Measurements from ENCODE around the gene ACTR3C. TPM values are rescaled to one million over a fixed set of nuclear protein-coding genes. Genes with fewer than 3 reads are reported as not detected.

The ACTR3C gene
- total and polyA plus RNA-seq, 2 of the 13 experiments (the other 11 are each of a cell fraction or from before 2014, with no cell fraction given): 3.8 to 7.5 TPM

DNA sequence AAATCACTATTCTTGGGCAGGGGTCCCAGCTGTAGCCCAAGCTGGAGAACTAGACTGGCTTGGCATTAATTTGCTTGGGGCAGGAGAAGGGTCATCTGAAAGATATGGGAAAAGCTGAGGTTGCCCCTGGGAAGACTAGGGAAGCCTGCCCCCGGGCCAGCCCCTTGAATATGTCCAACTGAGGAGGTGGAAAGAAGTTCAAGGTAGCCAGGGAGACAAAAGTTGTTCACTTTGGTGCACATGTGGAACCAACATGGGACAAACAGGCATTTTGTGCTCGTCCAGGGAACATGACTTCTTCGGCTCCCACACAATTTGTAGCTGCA lies 1.6 kb downstream of the ACTR3C start:
- no peak overlapping the region; the same call in 1 of the 2 replicates for H3K9ac ChIP-seq (ENCODE audit: insufficient read depth, low read depth, low read length)
- H3K4me1 ChIP-seq (ENCODE audit: insufficient read depth, low read length): peaks cover 56% of the 10 kb centered on the region
- ChIA-PET CTCF (ENCODE audit: low intra/inter-chr PET ratio, low total read pairs) (no interaction called here), POLR2A (interaction anchor here (1.1 to 5.4 kb wide), 5 partner anchors 8 to 83 kb away, joined by 3 to 41 read pairs (median 13); partner anchors contain the start of gene REPIN1)
- no peak for FAIRE-seq
- H4K20me1 ChIP-seq (ENCODE audit: insufficient read depth, low read length): no peaks in the 10 kb centered on the region
- intact Hi-C loops (cut with micrococcal nuclease; ENCODE audit: unreplicated experiment): loop anchor here (5.0 kb wide), 1 partner anchor 36 kb away; no protein-coding TSS in a partner anchor
- no peak for TF ChIP-seq FOXK1 (CRISPR knock-in tag; IDR thresholded peaks at IDR 0.05; ENCODE audit: borderline replicate concordance, low read depth)
- TF ChIP-seq POLR2G (IDR thresholded peaks at IDR 0.05; ENCODE audit: low read depth, low read length): 0 out of 2 replicates have a peak, but pooled peaks have one; percentile 49
- TF ChIP-seq ZNF567 (CRISPR knock-in tag; IDR thresholded peaks at IDR 0.05; ENCODE audit: borderline replicate concordance): no peak
- peak overlapping the region; percentile 96 for H3K4me2 ChIP-seq (ENCODE audit: low read depth, low read length)
- H3K9me3 ChIP-seq (ENCODE audit: low read length): no peaks in the 10 kb centered on the region
- peaks cover 50% of the 10 kb centered on the region for H3K79me2 ChIP-seq (ENCODE audit: insufficient read depth, low read length)
- H3K27ac ChIP-seq (ENCODE audit: extremely low read length, insufficient read depth, low read length): peak overlapping the region; percentile 84
- WGBS (ENCODE audit: low lambda C conversion rate): 84% methylated on average over 2 of the region's 3 CpGs
- H3K36me3 ChIP-seq (replicated peaks in 1 of 2; ENCODE audit: control insufficient read depth in 1 of 2, insufficient read depth in 2 of 2, low read length in 2 of 2): peaks cover 4 to 17% of the 10 kb centered on the region in 2 experiments
- no TSS peak for BruUV-seq (replicated peaks)
- H3K4me3 ChIP-seq (replicated peaks in 1 of 3; ENCODE audit: insufficient read depth in 1 of 3, low read depth in 2 of 3, low read length in 3 of 3): peak overlapping the region in 1 of 3 experiments; percentile 77; a peak in 3 of 6 replicates
- no peak overlapping the region for H2AFZ ChIP-seq (ENCODE audit: low read length)
- H3K27me3 ChIP-seq (ENCODE audit: control insufficient read depth in 1 of 2, insufficient read depth in 2 of 2, low read length in 2 of 2): no peaks in the 10 kb centered on the region; a peak in 1 of 5 replicates
- ATAC-seq: no peak
- no peak for DNase-seq (ENCODE audit: low spot score)
- in situ Hi-C loops (cut with HindIII; ENCODE audit: extremely low pct_ligation_motif_present, low pct_unique_long_range_greater_than_20kb): no loop called here

DNA sequence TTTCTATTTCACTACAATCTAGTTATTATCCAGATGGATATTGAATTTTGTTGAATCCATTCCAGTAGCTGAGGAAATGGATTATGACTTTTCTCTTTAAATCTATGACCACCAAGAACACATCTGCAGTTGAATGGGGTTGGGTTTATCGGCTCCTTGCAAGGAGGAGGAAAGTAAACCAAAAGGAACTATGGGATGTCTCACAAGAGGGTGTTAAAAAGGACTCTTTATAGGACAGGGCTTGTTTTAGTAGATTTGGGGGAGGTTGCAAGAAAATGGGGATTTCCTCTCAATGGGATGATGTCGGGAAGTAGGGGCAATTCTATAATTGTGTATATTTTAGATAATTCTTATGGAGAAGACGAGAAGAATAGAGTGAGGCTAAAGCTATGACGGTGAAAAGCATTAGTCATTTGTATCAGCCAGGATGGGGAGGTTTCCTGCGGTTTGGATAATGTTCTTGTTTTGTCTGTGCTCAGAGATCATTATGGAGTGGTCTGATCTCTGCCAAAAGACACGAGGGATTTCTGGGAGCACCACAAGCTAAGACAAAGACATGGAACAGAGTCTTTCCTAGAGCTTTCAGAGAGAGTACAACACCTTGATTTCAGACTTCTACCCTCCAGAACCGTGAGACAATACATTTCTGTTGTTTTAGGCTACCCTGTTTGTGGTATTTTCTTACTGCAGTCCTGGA lies 5.4 kb downstream of the ACTR3C start:
- CTCF ChIA-PET (ENCODE audit: low intra/inter-chr PET ratio, low total read pairs): no interaction called here
- H2AFZ ChIP-seq (ENCODE audit: low read length): no peak overlapping the region
- TF ChIP-seq TBP (CRISPR knock-in tag; IDR thresholded peaks at IDR 0.05) (no peak), ZNF607 (CRISPR knock-in tag; IDR thresholded peaks at IDR 0.05; ENCODE audit: borderline replicate concordance) (no peak), GLMP (CRISPR knock-in tag; IDR thresholded peaks at IDR 0.05; ENCODE audit: borderline replicate concordance) (no peak), NFYB (CRISPR knock-in tag; IDR thresholded peaks at IDR 0.05) (no peak), DRAP1 (CRISPR knock-in tag; IDR thresholded peaks at IDR 0.05) (no peak), RORA (CRISPR knock-in tag; IDR thresholded peaks at IDR 0.05) (no peak), ZFX (CRISPR knock-in tag; IDR thresholded peaks at IDR 0.05; ENCODE audit: low read depth) (no peak), SIN3A (IDR thresholded peaks at IDR 0.05; ENCODE audit: borderline replicate concordance, low read depth, low read length) (no peak), ZBTB1 (CRISPR knock-in tag; IDR thresholded peaks at IDR 0.05; ENCODE audit: borderline replicate concordance) (no peak), ZFP36L1 (CRISPR knock-in tag; IDR thresholded peaks at IDR 0.05) (no peak), ZNF256 (CRISPR knock-in tag; conservative IDR thresholded peaks at IDR 0.05) (no peak)
- TF ChIP-seq, protein P1, sequence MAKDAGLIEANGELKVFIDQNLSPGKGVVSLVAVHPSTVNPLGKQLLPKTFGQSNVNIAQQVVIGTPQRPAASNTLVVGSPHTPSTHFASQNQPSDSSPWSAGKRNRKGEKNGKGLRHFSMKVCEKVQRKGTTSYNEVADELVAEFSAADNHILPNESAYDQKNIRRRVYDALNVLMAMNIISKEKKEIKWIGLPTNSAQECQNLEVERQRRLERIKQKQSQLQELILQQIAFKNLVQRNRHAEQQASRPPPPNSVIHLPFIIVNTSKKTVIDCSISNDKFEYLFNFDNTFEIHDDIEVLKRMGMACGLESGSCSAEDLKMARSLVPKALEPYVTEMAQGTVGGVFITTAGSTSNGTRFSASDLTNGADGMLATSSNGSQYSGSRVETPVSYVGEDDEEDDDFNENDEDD (CRISPR knock-in tag; IDR thresholded peaks at IDR 0.05; ENCODE audit: borderline replicate concordance): no peak

More for the DNA sequence above, 5.4 kb downstream of the ACTR3C start:
- Histone ChIP-seq H3K27ac (ENCODE audit: extremely low read length, insufficient read depth, low read length) (no peak overlapping the region), H3K9ac (ENCODE audit: insufficient read depth, low read depth, low read length) (no peak overlapping the region), H3K27me3 (ENCODE audit: control insufficient read depth in 1 of 2, insufficient read depth in 2 of 2, low read length in 2 of 2) (no peaks in the 10 kb centered on the region), H3K4me3 (replicated peaks in 1 of 3; ENCODE audit: insufficient read depth in 1 of 3, low read depth in 2 of 3, low read length in 3 of 3) (no peak overlapping the region), H3K79me2 (ENCODE audit: insufficient read depth, low read length) (peaks cover 12% of the 10 kb centered on the region), H4K20me1 (ENCODE audit: insufficient read depth, low read length) (no peaks in the 10 kb centered on the region), H3K4me1 (ENCODE audit: insufficient read depth, low read length) (peaks cover 61% of the 10 kb centered on the region), H3K36me3 (replicated peaks in 1 of 2; ENCODE audit: control insufficient read depth in 1 of 2, insufficient read depth in 2 of 2, low read length in 2 of 2) (no peaks in the 10 kb centered on the region), H3K9me3 (ENCODE audit: low read length) (no peaks in the 10 kb centered on the region), H3K4me2 (ENCODE audit: low read depth, low read length) (no peak overlapping the region)
- no peak for DNase-seq (ENCODE audit: low spot score)
- no peak for ATAC-seq
- 84% methylated on average over 7 of the region's 7 CpGs for WGBS (ENCODE audit: low lambda C conversion rate)
- no peak for FAIRE-seq
- POLR2A ChIA-PET: interaction anchor here (1.3 kb wide), 1 partner anchor 88 kb away, joined by 3 read pairs; no protein-coding TSS in a partner anchor
- BruUV-seq (replicated peaks): no TSS peak
- intact Hi-C loops (cut with micrococcal nuclease; ENCODE audit: unreplicated experiment): no loop called here
- in situ Hi-C loops (cut with HindIII; ENCODE audit: extremely low pct_ligation_motif_present, low pct_unique_long_range_greater_than_20kb): no loop called here

Data from HepG2 (cell line).